ENCODE measurements around the gene ADAMTS7.

GRCh38 chr15:78737187-78737820 lies 74.0 kb downstream of the ADAMTS7 start:
- TF ChIP-seq POLR2AphosphoS5 (IDR thresholded peaks at IDR 0.05; ENCODE audit: insufficient read depth, low read depth, low read length) (no peak), CTCF (IDR thresholded peaks at IDR 0.05; ENCODE audit: extremely low read depth in 1 of 2, insufficient read depth in 1 of 2, low read depth in 1 of 2, low read length in 2 of 2) (no peak)

Measured in endothelial cell of umbilical vein (primary cell).